GM12872 (cell line): ENCODE data around the gene LGMN.

Experiments
- TF ChIP-seq, protein P1 (sequence below): IDR thresholded peaks from 3 replicates; pipeline ENCODE4 v1.5.1; 2011; ENCODE audit warnings: low read depth, mild to moderate bottlenecking, low read length, moderate library complexity; ENCODE audit not compliant: insufficient read depth

Gene LGMN

DNA sequence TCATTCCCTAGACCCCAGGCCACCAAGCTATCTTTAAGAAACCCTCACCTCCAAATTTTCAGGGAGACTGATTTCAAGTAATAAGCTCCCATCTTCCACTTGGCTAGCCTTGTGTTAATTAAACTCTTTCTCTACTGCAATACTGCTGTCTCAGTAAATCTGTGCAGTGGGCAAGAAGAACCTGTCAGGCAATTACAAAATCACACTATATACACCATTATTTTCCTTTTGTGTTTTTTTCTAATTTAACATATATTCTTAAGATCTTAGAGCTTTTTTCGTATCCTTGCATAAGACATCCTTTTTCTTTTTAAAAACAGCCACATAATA lies 38.0 kb upstream of the LGMN start:
- TF ChIP-seq, protein P1, sequence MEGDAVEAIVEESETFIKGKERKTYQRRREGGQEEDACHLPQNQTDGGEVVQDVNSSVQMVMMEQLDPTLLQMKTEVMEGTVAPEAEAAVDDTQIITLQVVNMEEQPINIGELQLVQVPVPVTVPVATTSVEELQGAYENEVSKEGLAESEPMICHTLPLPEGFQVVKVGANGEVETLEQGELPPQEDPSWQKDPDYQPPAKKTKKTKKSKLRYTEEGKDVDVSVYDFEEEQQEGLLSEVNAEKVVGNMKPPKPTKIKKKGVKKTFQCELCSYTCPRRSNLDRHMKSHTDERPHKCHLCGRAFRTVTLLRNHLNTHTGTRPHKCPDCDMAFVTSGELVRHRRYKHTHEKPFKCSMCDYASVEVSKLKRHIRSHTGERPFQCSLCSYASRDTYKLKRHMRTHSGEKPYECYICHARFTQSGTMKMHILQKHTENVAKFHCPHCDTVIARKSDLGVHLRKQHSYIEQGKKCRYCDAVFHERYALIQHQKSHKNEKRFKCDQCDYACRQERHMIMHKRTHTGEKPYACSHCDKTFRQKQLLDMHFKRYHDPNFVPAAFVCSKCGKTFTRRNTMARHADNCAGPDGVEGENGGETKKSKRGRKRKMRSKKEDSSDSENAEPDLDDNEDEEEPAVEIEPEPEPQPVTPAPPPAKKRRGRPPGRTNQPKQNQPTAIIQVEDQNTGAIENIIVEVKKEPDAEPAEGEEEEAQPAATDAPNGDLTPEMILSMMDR = no peak

GRCh38 chr14:92785667-92786426 lies 37.4 kb upstream of the LGMN start:
- TF ChIP-seq, protein P1 = no peak

DNA sequence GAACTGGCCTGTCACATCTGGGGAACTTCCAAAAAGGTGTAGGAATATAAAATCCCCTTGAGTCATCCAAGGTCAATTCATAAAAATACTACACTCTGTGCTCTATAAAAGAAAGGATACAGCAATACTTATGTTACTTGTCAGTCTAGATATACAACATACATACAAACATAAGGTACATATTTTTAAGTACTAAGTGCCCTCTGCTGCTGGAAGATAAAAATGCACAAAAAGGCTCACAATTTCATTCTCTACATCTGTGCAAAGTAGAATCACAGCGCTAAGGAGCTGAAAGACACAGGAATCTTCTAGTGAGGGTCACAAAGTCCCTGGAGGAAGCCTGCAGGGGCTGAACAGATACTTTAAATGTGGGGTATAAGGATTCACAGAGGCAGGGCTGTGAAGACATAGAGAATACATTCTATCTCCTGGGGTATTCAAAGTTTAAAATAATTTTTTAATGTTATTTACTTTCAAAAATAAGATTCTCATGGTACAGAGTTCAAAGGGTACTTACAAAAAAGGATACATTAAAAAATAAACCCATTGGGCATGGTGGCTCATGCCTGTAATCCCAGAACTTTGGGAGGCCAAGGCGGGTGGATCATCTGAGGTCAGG lies 35.5 kb upstream of the LGMN start:
- TF ChIP-seq, protein P1 = peak; percentile 47; the same call in 2 of the 3 replicates

DNA sequence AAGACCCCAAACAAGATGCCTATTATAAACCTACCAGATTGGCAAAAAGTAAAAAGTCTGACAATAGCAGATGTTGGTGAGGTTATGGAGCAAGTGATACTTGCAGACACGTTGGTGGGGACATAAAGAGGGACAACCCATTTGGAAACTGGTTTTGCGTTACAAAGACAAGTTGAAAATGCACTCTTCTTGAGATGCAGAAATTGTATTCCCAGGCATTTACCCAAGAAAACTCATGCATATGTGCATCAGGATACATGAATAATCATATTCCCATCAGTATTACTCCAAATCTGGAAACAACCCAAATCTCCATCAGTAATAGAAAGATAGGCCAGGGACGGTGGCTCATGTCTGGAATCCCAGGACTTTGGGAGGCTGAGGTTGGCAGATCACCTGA lies 32.9 kb upstream of the LGMN start:
- TF ChIP-seq, protein P1 = no peak

DNA sequence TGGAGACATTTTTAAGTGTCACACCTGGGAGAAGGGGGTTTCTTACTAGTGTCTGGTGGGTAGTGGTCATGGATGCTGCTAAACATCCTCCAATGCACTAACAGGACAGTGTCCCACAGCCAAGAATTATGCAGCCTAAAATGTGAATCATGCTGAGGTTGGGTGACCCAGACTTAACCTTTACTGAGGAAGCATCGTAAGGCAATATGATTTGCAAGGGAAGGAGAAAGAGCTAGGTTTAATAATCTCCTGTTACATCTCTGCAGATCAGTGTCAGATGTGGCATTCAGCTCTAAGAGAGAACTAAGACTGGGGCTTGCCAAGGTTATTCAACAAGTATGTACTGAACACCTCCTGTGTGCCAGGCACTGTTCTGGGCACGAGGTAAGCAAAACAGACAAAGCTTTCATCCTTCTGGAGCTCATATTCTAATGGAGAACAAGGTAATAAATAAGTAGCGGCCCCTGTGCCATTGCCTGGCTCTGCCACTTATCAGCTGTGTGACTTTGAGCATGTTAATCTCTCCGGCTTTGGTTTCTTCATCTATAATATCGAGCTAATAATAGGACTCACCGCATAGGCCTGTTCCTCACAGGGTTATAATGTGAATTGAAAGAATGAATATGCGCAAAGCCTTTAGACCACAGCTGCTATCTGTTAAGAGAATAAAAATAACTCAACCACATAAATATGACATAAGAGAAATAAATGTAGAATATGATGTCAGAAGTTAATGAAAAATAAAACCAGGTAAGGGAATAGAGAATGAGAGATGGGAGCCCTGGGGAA lies 32.2 kb upstream of the LGMN start:
- TF ChIP-seq, protein P1 = no peak

DNA sequence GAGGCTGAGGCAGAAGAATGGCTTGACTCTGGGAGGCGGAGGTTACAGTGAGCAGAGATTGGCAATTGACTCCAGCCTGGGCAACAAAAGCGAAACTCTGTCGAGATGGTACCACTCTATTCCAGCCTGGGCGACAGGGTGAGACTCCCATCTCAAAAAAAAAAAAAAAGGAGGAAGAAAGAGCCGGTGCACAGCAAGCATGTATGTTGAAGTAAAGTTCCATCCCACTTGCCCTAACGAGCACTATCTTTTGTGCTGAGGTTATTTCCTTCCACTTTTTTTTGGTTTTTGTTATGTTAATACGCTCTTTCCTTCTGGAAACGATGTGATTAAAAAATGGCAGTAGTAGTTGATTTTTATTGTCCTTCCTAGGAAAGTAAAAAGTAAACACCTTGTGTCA lies 26.1 kb upstream of the LGMN start:
- TF ChIP-seq, protein P1 = no peak

GRCh38 chr14:92770484-92770883 lies 22.1 kb upstream of the LGMN start:
- TF ChIP-seq, protein P1 = no peak
